HepG2 (cell line): ENCODE data around the gene OR7A5. TPM values are rescaled to one million over a fixed set of nuclear protein-coding genes. Genes with fewer than 3 reads are reported as not detected.

ENCODE experiments used
- ATAC-seq: fragments of 200-7000 bp; cut with Tn5 transposase; 3 replicates; pipeline ENCODE4 v1.9.1; 2020; ENCODE audit warnings: mild to moderate bottlenecking, moderate library complexity
- BruUV-seq: library from RNA; stranded (reverse); fragments of 400-500 nt; replicated peaks from 2 replicates; lab custom pipeline; 2021; lab: Mats Ljungman, UMichigan
- CTCF ChIA-PET: fragments of 300-600 bp; formaldehyde crosslinking; extraction: SDS; loops from one replicate; lab custom pipeline; 2021; ENCODE audit warnings: low total read pairs, inconsistent platforms, low intra/inter-chr PET ratio; lab: Yijun Ruan, JAX
- POLR2A ChIA-PET: fragments of 350-600 bp; sonication (Branson Sonifier 250); formaldehyde crosslinking; loops from one replicate; lab custom pipeline; 2020; ENCODE audit warnings: antibody characterized with exemption, inconsistent platforms; lab: Yijun Ruan, JAX
- DNase-seq: peaks from one replicate; pipeline ENCODE4 v3.0.0-alpha.2; 2015; ENCODE audit warnings: low spot score
- FAIRE-seq: peaks from 3 replicates; lab custom pipeline; 2011; peaks lifted over from hg19 to GRCh38; lab: Jason Lieb, UNC
- H2AFZ ChIP-seq: one replicate; pipeline ENCODE4 v1.6.1; 2011; ENCODE audit warnings: low read length, inconsistent platforms
- H3K27ac ChIP-seq: fragments of 300-600 bp; 3 replicates; pipeline ENCODE4 v1.8.0; 2011; ENCODE audit warnings: mixed run types, mild to moderate bottlenecking, mixed read lengths, low read length, inconsistent platforms; ENCODE audit not compliant: insufficient read depth; ENCODE audit errors: extremely low read length
- H3K27me3 ChIP-seq, 2 experiments: fragments of 200-600 bp in 1 of 2; 2 replicates in 1 of 2; 3 replicates in 1 of 2; pipeline versions ENCODE4 v1.6.0 to v1.8.0; 2011; ENCODE audit warnings: low read length in 2 of 2, mild to moderate bottlenecking in 2 of 2, moderate library complexity in 2 of 2, inconsistent platforms in 1 of 2; ENCODE audit not compliant: insufficient read depth in 2 of 2, control insufficient read depth in 1 of 2
- H3K36me3 ChIP-seq, 2 experiments: fragments of 200-600 bp in 1 of 2; replicated peaks in 1 of 2; 2 replicates in 1 of 2; 3 replicates in 1 of 2; pipeline versions ENCODE4 v1.5.1 to v1.8.0; 2011; ENCODE audit warnings: low read length in 2 of 2, inconsistent platforms in 1 of 2; ENCODE audit not compliant: insufficient read depth in 2 of 2, control insufficient read depth in 1 of 2
- H3K4me1 ChIP-seq: 2 replicates; pipeline ENCODE4 v1.5.1; 2012; ENCODE audit warnings: low read length, inconsistent platforms; ENCODE audit not compliant: insufficient read depth
- H3K4me2 ChIP-seq: 2 replicates; pipeline ENCODE4 v1.6.0; 2011; ENCODE audit warnings: low read depth, low read length, inconsistent platforms
- H3K4me3 ChIP-seq, 3 experiments: fragments of 200-600 bp in 1 of 3; sonication (generic), shearing (Covaris generic) in 1 of 3; replicated peaks in 1 of 3; 2 replicates each; pipeline ENCODE4 v1.5.1; 2011 to 2016; ENCODE audit warnings: low read length in 3 of 3, inconsistent platforms in 2 of 3, low read depth in 2 of 3, mild to moderate bottlenecking in 2 of 3, control low read depth in 1 of 3, mixed read lengths in 1 of 3; ENCODE audit not compliant: insufficient read depth in 1 of 3
- H3K79me2 ChIP-seq: one replicate; pipeline ENCODE4 v1.6.1; 2011; ENCODE audit warnings: low read length, inconsistent platforms; ENCODE audit not compliant: insufficient read depth
- H3K9ac ChIP-seq: 2 replicates; pipeline ENCODE4 v1.6.0; 2011; ENCODE audit warnings: mild to moderate bottlenecking, low read depth, low read length, inconsistent platforms; ENCODE audit not compliant: insufficient read depth
- H3K9me3 ChIP-seq: 2 replicates; pipeline ENCODE4 v1.5.1; 2012; ENCODE audit warnings: mild to moderate bottlenecking, low read length
- H4K20me1 ChIP-seq: 2 replicates; pipeline ENCODE4 v1.6.0; 2011; ENCODE audit warnings: inconsistent platforms, mild to moderate bottlenecking, low read length, moderate library complexity; ENCODE audit not compliant: insufficient read depth
- ARNTL ChIP-seq: sonication (generic); formaldehyde crosslinking; IDR thresholded peaks from 2 replicates; pipeline ENCODE4 v1.4.0; 2020; ENCODE audit warnings: mild to moderate bottlenecking, missing genetic modification reagents
- CBFB ChIP-seq: sonication (generic); formaldehyde crosslinking; IDR thresholded peaks from 2 replicates; pipeline ENCODE4 v1.4.0; 2020; ENCODE audit warnings: missing genetic modification reagents
- IRF1 ChIP-seq: sonication (generic); formaldehyde crosslinking; IDR thresholded peaks from 2 replicates; pipeline ENCODE4 v1.4.0; 2020; ENCODE audit warnings: low read depth, mild to moderate bottlenecking, missing genetic modification reagents
- MAZ ChIP-seq, 2 experiments: sonication (generic) in 1 of 2; formaldehyde crosslinking in 1 of 2; IDR thresholded peaks; 2 replicates each; pipeline versions ENCODE4 v1.5.0 to v1.6.1; 2012 to 2020; ENCODE audit warnings: low read depth in 2 of 2, mild to moderate bottlenecking in 2 of 2, borderline replicate concordance in 1 of 2, improper control_type of control experiment in 1 of 2, low read length in 1 of 2, missing genetic modification reagents in 1 of 2, moderate library complexity in 1 of 2
- NFE2 ChIP-seq: sonication (generic); formaldehyde crosslinking; IDR thresholded peaks from 2 replicates; pipeline ENCODE4 v1.4.0; 2020; ENCODE audit warnings: missing genetic modification reagents
- PITX1 ChIP-seq: sonication (generic); formaldehyde crosslinking; IDR thresholded peaks from 2 replicates; pipeline ENCODE4 v1.5.1; 2020; ENCODE audit warnings: mild to moderate bottlenecking, missing genetic modification reagents
- SP140L ChIP-seq: sonication (generic); formaldehyde crosslinking; IDR thresholded peaks from 2 replicates; pipeline ENCODE4 v1.4.0; 2020; ENCODE audit warnings: missing genetic modification reagents, borderline replicate concordance
- TBX3 ChIP-seq: fragments of 450-650 bp; IDR thresholded peaks from 2 replicates; pipeline ENCODE4 v1.6.1; 2017; ENCODE audit warnings: antibody characterized with exemption, mild to moderate bottlenecking, inconsistent platforms, borderline replicate concordance
- TEAD3 ChIP-seq: optimal IDR thresholded peaks from 2 replicates; pipeline ENCODE3; 2016; ENCODE audit warnings: borderline replicate concordance
- ZBTB1 ChIP-seq: sonication (generic); formaldehyde crosslinking; IDR thresholded peaks from 2 replicates; pipeline ENCODE4 v1.4.0; 2020; ENCODE audit warnings: missing genetic modification reagents, borderline replicate concordance
- ZNF256 ChIP-seq: sonication (generic); formaldehyde crosslinking; conservative IDR thresholded peaks from 2 replicates; pipeline ENCODE4 v1.4.0; 2020; ENCODE audit warnings: missing genetic modification reagents
- ZNF615 ChIP-seq: sonication (generic); formaldehyde crosslinking; IDR thresholded peaks from 2 replicates; pipeline ENCODE4 v1.5.0; 2020; ENCODE audit warnings: mild to moderate bottlenecking, missing genetic modification reagents, borderline replicate concordance
- WGBS: methylation state at CpG from one replicate; pipeline ENCODE4 v1.1.6; 2017; ENCODE audit warnings: low lambda C conversion rate; 5-methylcytosine and 5-hydroxymethylcytosine counted together
- in situ Hi-C: cut with HindIII; loops from 2 replicates; pipeline ENCODE4 v1.10.0; 2017; ENCODE audit warnings: low pct_unique_long_range_greater_than_20kb; ENCODE audit not compliant: extremely low pct_ligation_motif_present
- intact Hi-C: fragments of 100-400 bp; cut with micrococcal nuclease; formaldehyde crosslinking; loops from one replicate; pipeline ENCODE4 v1.10.0; 2022; ENCODE audit not compliant: unreplicated experiment
- polyA plus RNA-seq, 8 experiments: library from polyadenylated mRNA; depleted of rRNA in 3 of 8; stranded (reverse) in 7 of 8; unstranded in 1 of 8; fragments of >200 nt; fragmentation: Illumina TruSeq in 4 of 8; extraction: Trizol in 4 of 8; gene quantifications; 2 replicates each; pipeline versions ENCODE4 v1.2.1 to v1.2.3, GENCODE V29; 2011 to 2016; ENCODE audit warnings: low read depth in 4 of 8, missing spikeins in 1 of 8, mixed read lengths in 1 of 8; ENCODE audit not compliant: insufficient read depth in 1 of 8
- total RNA-seq, 5 experiments: library from RNA; depleted of rRNA; stranded (reverse); fragments of >200 nt; fragmentation: Illumina TruSeq; extraction: Trizol; gene quantifications; 2 replicates each; pipeline ENCODE4 v1.2.3, GENCODE V29; 2016; ENCODE audit warnings: low read depth in 1 of 5

The OR7A5 gene
- total and polyA plus RNA-seq, 2 of the 13 experiments (the other 11 are each of a cell fraction or from before 2014, with no cell fraction given), result not detected

- no TSS peak for BruUV-seq
- Histone ChIP-seq H3K27me3 (no peaks in the 10 kb centered on the region), H3K36me3 (no peaks in the 10 kb centered on the region), H2AFZ (no peak overlapping the region), H3K79me2 (no peaks in the 10 kb centered on the region), H3K4me1 (no peaks in the 10 kb centered on the region), H3K4me3 (no peak overlapping the region), H3K27ac (no peak overlapping the region), H3K9ac (no peak overlapping the region), H4K20me1 (no peaks in the 10 kb centered on the region), H3K4me2 (no peak overlapping the region), H3K9me3 (no peaks in the 10 kb centered on the region)
- CTCF ChIA-PET, result no interaction called here
- FAIRE-seq (no peak), DNase-seq (no peak), ATAC-seq (no peak)
- intact Hi-C loops (no loop called here), in situ Hi-C loops (no loop called here)
- POLR2A ChIA-PET, result no interaction called here
- 0% methylated on average over 1 of the region's 1 CpG for WGBS
- TF ChIP-seq IRF1 (CRISPR knock-in tag) (no peak), SP140L (CRISPR knock-in tag) (no peak), ZBTB1 (CRISPR knock-in tag) (no peak), TBX3 (no peak), CBFB (CRISPR knock-in tag) (no peak), PITX1 (CRISPR knock-in tag) (no peak), ARNTL (CRISPR knock-in tag) (no peak), NFE2 (no peak), MAZ (IDR thresholded peaks at IDR 0.05; ENCODE audit: borderline replicate concordance, low read depth, low read length) (no peak), MAZ (CRISPR knock-in tag; IDR thresholded peaks at IDR 0.05; ENCODE audit: low read depth) (no peak), TEAD3 (CRISPR knock-in tag) (no peak), ZNF615 (CRISPR knock-in tag) (no peak), ZNF256 (CRISPR knock-in tag) (no peak)
These were observed 5.2 kb upstream of the OR7A5 start for GRCh38 chr19:14840206-14840605.
